Neural cell (in vitro differentiated cells): ENCODE data around the gene CC2D1A. TPM values are rescaled to one million over a fixed set of nuclear protein-coding genes. Genes with fewer than 3 reads are reported as not detected.

Source experiments
- H2AFZ ChIP-seq: fragments of 200-600, 300-800 bp; sonication (generic), shearing (Covaris generic); 2 replicates; pipeline ENCODE4 v1.6.0; 2014; ENCODE audit warnings: low read depth, mild to moderate bottlenecking, antibody characterized with exemption, low read length, moderate library complexity
- H3F3A ChIP-seq: fragments of 200-600 bp; shearing (Covaris generic); 2 replicates; pipeline ENCODE4 v1.6.1; 2016; ENCODE audit warnings: mild to moderate bottlenecking, moderate library complexity, mixed read lengths, antibody characterized with exemption, low read length; ENCODE audit not compliant: insufficient read depth, poor library complexity, severe bottlenecking
- H3K27ac ChIP-seq: fragments of 200-600, 300-800 bp; sonication (generic), shearing (Covaris generic); 2 replicates; pipeline ENCODE4 v1.5.1; 2014; ENCODE audit warnings: mild to moderate bottlenecking, low read length, moderate library complexity
- H3K27me3 ChIP-seq: fragments of 300-800, 200-600 bp; sonication (generic), shearing (Covaris generic); 2 replicates; pipeline ENCODE4 v1.6.0; 2014; ENCODE audit warnings: mild to moderate bottlenecking, low read depth, low read length, moderate library complexity; ENCODE audit not compliant: insufficient read depth
- H3K36me3 ChIP-seq: fragments of 300-800, 200-600 bp; sonication (generic), shearing (Covaris generic); 2 replicates; pipeline ENCODE4 v1.5.1; 2014; ENCODE audit warnings: mild to moderate bottlenecking, antibody characterized with exemption, low read length, moderate library complexity; ENCODE audit not compliant: insufficient read depth
- H3K4me2 ChIP-seq: fragments of 300-800, 200-600 bp; sonication (generic), shearing (Covaris generic); 2 replicates; pipeline ENCODE4 v1.6.0; 2014; ENCODE audit warnings: mild to moderate bottlenecking, low read length
- H3K4me3 ChIP-seq: fragments of 300-800, 200-600 bp; sonication (generic), shearing (Covaris generic); 2 replicates; pipeline ENCODE4 v1.5.1; 2014; ENCODE audit warnings: mild to moderate bottlenecking, low read length, moderate library complexity
- H3K79me2 ChIP-seq: fragments of 200-600 bp; shearing (Covaris generic); replicated peaks from 2 replicates; pipeline ENCODE4 v1.6.0; 2014; ENCODE audit warnings: mild to moderate bottlenecking, low read length, moderate library complexity; ENCODE audit not compliant: insufficient read depth
- H3K9ac ChIP-seq: fragments of 300-800, 200-600 bp; sonication (generic), shearing (Covaris generic); 2 replicates; pipeline ENCODE4 v1.6.1; 2016; ENCODE audit warnings: mild to moderate bottlenecking, low read length, mixed read lengths
- H3K9me2 ChIP-seq: fragments of 200-600 bp; shearing (Covaris generic); 2 replicates; pipeline ENCODE4 v1.6.1; 2016; ENCODE audit warnings: mild to moderate bottlenecking, low read length, mixed read lengths; ENCODE audit not compliant: insufficient read depth
- H3K9me3 ChIP-seq: fragments of 200-600, 300-800 bp; sonication (generic), shearing (Covaris generic); 2 replicates; pipeline ENCODE4 v1.6.1; 2016; ENCODE audit warnings: mild to moderate bottlenecking, mixed run types, low read length, moderate library complexity, mixed read lengths
- H4K20me1 ChIP-seq: fragments of 200-600 bp; shearing (Covaris generic); 2 replicates; pipeline ENCODE4 v1.6.1; 2016; ENCODE audit warnings: mild to moderate bottlenecking, mixed run types; ENCODE audit not compliant: insufficient read depth
- CTCF ChIP-seq: fragments of 450-650 bp; IDR thresholded peaks from 2 replicates; pipeline ENCODE4 v1.5.1; 2014; ENCODE audit warnings: antibody characterized with exemption, mild to moderate bottlenecking, moderate library complexity; ENCODE audit not compliant: poor library complexity, severe bottlenecking
- EP300 ChIP-seq: fragments of 450-650 bp; conservative IDR thresholded peaks from 2 replicates; pipeline ENCODE4 v1.6.1; 2014; ENCODE audit warnings: antibody characterized with exemption, mild to moderate bottlenecking, moderate library complexity; ENCODE audit not compliant: poor library complexity, severe bottlenecking
- EZH2 ChIP-seq: fragments of 200-600, 300-800 bp; shearing (Covaris generic), sonication (generic); IDR thresholded peaks from 2 replicates; pipeline ENCODE4 v1.6.1; 2014; ENCODE audit warnings: antibody characterized with exemption, low read length, borderline replicate concordance, mild to moderate bottlenecking; ENCODE audit not compliant: insufficient read depth, poor library complexity, severe bottlenecking
- MXI1 ChIP-seq: fragments of 450-650 bp; conservative IDR thresholded peaks from 2 replicates; pipeline ENCODE4 v1.6.1; 2014; ENCODE audit warnings: antibody characterized with exemption, mild to moderate bottlenecking; ENCODE audit not compliant: poor library complexity, severe bottlenecking
- POLR2AphosphoS5 ChIP-seq: IDR thresholded peaks from 2 replicates; pipeline ENCODE4 v1.6.1; 2012
- RAD21 ChIP-seq: fragments of 450-650 bp; conservative IDR thresholded peaks from 2 replicates; pipeline ENCODE4 v1.6.1; 2014; ENCODE audit warnings: antibody characterized with exemption, mild to moderate bottlenecking, moderate library complexity
- SMC3 ChIP-seq: fragments of 450-650 bp; conservative IDR thresholded peaks from 2 replicates; pipeline ENCODE4 v1.6.1; 2014; ENCODE audit warnings: antibody characterized with exemption, mild to moderate bottlenecking, moderate library complexity; ENCODE audit not compliant: poor library complexity
- TAF1 ChIP-seq: IDR thresholded peaks from 2 replicates; pipeline ENCODE4 v1.6.1; 2012; ENCODE audit warnings: low read depth
- polyA plus RNA-seq: library from polyadenylated mRNA; depleted of rRNA; stranded (reverse); fragments of >200 nt; gene quantifications from 2 replicates; pipeline ENCODE4 v1.2.3, GENCODE V29; 2014
- TF ChIP-seq, protein P1 (sequence below): IDR thresholded peaks from 2 replicates; pipeline ENCODE4 v1.6.1; 2012; ENCODE audit warnings: borderline replicate concordance

Gene CC2D1A
- polyA plus RNA-seq, 1 donor from 2014 or later = 24.5 TPM

GRCh38 chr19:13942023-13942684, 36.2 kb downstream of the CC2D1A start:
- H3K9me3 ChIP-seq = no peaks in the 10 kb centered on the region
- no peaks in the 10 kb centered on the region for H3K27me3 ChIP-seq
- H3K4me3 ChIP-seq = no peak overlapping the region
- H3F3A ChIP-seq = no peaks in the 10 kb centered on the region
- H2AFZ ChIP-seq = no peak overlapping the region
- no peaks in the 10 kb centered on the region for H3K79me2 ChIP-seq
- H4K20me1 ChIP-seq = no peaks in the 10 kb centered on the region
- no peaks in the 10 kb centered on the region for H3K9me2 ChIP-seq
- TF ChIP-seq CTCF (no peak), SMC3 (no peak), TAF1 (no peak), EP300 (no peak), MXI1 (no peak), EZH2 (no peak)
- TF ChIP-seq, protein P1, sequence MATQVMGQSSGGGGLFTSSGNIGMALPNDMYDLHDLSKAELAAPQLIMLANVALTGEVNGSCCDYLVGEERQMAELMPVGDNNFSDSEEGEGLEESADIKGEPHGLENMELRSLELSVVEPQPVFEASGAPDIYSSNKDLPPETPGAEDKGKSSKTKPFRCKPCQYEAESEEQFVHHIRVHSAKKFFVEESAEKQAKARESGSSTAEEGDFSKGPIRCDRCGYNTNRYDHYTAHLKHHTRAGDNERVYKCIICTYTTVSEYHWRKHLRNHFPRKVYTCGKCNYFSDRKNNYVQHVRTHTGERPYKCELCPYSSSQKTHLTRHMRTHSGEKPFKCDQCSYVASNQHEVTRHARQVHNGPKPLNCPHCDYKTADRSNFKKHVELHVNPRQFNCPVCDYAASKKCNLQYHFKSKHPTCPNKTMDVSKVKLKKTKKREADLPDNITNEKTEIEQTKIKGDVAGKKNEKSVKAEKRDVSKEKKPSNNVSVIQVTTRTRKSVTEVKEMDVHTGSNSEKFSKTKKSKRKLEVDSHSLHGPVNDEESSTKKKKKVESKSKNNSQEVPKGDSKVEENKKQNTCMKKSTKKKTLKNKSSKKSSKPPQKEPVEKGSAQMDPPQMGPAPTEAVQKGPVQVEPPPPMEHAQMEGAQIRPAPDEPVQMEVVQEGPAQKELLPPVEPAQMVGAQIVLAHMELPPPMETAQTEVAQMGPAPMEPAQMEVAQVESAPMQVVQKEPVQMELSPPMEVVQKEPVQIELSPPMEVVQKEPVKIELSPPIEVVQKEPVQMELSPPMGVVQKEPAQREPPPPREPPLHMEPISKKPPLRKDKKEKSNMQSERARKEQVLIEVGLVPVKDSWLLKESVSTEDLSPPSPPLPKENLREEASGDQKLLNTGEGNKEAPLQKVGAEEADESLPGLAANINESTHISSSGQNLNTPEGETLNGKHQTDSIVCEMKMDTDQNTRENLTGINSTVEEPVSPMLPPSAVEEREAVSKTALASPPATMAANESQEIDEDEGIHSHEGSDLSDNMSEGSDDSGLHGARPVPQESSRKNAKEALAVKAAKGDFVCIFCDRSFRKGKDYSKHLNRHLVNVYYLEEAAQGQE = no peak
- no peak overlapping the region for H3K9ac ChIP-seq
- H3K27ac ChIP-seq = no peak overlapping the region
- no peak overlapping the region for H3K4me2 ChIP-seq
- no peaks in the 10 kb centered on the region for H3K36me3 ChIP-seq

DNA sequence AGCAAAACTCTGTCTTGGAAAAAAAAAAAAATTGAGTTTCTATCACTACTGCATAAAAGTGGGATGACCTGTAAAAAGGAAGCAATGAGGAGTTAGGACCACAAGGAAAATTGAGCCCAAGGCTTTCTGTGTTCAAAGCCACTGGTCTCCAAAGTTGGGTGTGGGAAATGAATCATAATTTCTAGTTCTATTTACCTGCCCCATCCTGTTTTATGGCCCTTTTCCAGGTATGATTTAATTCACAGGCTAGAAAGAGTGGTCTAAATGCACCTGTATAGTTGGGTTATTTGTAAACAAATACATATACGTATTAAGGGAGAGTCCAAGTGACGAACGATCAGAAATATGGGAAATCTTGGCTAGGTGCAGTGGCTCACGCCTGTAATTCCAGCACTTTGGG, 40.4 kb downstream of the CC2D1A start:
- no peaks in the 10 kb centered on the region for H3K9me2 ChIP-seq
- H3K79me2 ChIP-seq = no peaks in the 10 kb centered on the region
- H4K20me1 ChIP-seq = no peaks in the 10 kb centered on the region
- H3K9ac ChIP-seq = no peak overlapping the region
- H3K27me3 ChIP-seq = no peaks in the 10 kb centered on the region
- H3K9me3 ChIP-seq = no peaks in the 10 kb centered on the region
- H3K4me2 ChIP-seq = no peak overlapping the region
- H3K27ac ChIP-seq = no peak overlapping the region
- no peak overlapping the region for H2AFZ ChIP-seq
- no peaks in the 10 kb centered on the region for H3K36me3 ChIP-seq
- H3K4me3 ChIP-seq = no peak overlapping the region
- TF ChIP-seq MXI1 (no peak), EP300 (no peak), TAF1 (no peak), POLR2AphosphoS5 (no peak), RAD21 (no peak), CTCF (no peak), SMC3 (no peak), EZH2 (no peak)
- TF ChIP-seq, protein P1 = no peak
- no peaks in the 10 kb centered on the region for H3F3A ChIP-seq
